ENCODE data around the gene DMD. TPM values are rescaled to one million over a fixed set of nuclear protein-coding genes. Genes with fewer than 3 reads are reported as not detected.

DMD gene
- total RNA-seq, 2 experiments from 2014 or later = 0.27 to 0.49 TPM

DNA sequence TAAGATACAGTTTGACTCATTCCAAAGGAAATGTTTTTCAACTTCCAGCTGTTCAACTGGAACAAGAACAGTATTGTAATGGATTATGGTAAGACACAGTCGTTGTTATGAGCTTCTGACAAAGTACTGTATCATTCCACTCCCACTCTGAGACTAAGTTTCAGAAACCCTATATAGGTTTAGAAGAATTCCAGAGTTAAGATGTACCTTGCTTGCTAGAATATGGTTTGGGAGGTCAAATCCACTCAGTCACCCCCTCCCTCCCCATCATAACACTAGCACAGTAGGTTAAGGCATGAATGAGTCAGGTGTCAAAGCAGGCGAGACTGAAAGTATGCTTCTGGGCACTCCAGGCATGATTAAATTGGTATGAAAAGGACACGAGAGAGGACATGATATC is 339.7 kb downstream of the DMD start:
- H3K4me3 Mint-ChIP-seq = no peak overlapping the region
- DNase-seq (no peak), ATAC-seq (no peak)
- no peaks in the 10 kb centered on the region for H3K9me3 Mint-ChIP-seq
- no peaks in the 10 kb centered on the region for H3K36me3 Mint-ChIP-seq (ENCODE audit: low read depth)
- ChIA-PET CTCF (no interaction called here), POLR2A (no interaction called here)
- H3K27ac Mint-ChIP-seq = no peak overlapping the region
- H3K27me3 Mint-ChIP-seq = no peaks in the 10 kb centered on the region
- TF ChIP-seq, protein P1, sequence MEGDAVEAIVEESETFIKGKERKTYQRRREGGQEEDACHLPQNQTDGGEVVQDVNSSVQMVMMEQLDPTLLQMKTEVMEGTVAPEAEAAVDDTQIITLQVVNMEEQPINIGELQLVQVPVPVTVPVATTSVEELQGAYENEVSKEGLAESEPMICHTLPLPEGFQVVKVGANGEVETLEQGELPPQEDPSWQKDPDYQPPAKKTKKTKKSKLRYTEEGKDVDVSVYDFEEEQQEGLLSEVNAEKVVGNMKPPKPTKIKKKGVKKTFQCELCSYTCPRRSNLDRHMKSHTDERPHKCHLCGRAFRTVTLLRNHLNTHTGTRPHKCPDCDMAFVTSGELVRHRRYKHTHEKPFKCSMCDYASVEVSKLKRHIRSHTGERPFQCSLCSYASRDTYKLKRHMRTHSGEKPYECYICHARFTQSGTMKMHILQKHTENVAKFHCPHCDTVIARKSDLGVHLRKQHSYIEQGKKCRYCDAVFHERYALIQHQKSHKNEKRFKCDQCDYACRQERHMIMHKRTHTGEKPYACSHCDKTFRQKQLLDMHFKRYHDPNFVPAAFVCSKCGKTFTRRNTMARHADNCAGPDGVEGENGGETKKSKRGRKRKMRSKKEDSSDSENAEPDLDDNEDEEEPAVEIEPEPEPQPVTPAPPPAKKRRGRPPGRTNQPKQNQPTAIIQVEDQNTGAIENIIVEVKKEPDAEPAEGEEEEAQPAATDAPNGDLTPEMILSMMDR (IDR thresholded peaks at IDR 0.05) = no peak
- H3K4me1 Mint-ChIP-seq (ENCODE audit: low read depth) = no peaks in the 10 kb centered on the region
- intact Hi-C loops (cut with micrococcal nuclease) = no loop called here

DNA sequence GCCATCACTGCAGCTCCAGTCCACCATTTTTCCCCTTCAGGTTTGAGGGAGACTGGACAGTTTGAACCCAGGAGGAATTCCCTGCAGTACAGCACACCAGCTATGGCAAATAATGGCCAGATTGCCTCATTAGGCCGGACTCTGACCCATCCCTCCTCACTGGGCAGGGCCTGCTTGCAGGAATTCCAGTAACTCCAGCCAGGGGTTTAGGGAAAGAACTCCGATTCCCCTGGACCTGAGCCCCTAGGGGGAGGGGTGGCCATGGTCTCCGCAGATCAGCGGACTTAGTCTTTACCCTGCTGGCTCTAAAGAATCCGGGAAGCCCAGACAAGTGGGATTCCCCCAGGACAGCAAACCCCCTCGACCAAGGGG is 342.8 kb downstream of the DMD start:
- DNase-seq (no peak), ATAC-seq (no peak)
- CTCF ChIA-PET = no interaction called here
- Mint-ChIP-seq H3K27me3 (no peaks in the 10 kb centered on the region), H3K4me1 (ENCODE audit: low read depth) (no peaks in the 10 kb centered on the region), H3K36me3 (ENCODE audit: low read depth) (no peaks in the 10 kb centered on the region), H3K27ac (no peak overlapping the region), H3K4me3 (no peak overlapping the region), H3K9me3 (no peaks in the 10 kb centered on the region)
- POLR2A ChIA-PET = no interaction called here
- intact Hi-C loops (cut with micrococcal nuclease) = no loop called here
- TF ChIP-seq, protein P1 (IDR thresholded peaks at IDR 0.05) = no peak

DNA sequence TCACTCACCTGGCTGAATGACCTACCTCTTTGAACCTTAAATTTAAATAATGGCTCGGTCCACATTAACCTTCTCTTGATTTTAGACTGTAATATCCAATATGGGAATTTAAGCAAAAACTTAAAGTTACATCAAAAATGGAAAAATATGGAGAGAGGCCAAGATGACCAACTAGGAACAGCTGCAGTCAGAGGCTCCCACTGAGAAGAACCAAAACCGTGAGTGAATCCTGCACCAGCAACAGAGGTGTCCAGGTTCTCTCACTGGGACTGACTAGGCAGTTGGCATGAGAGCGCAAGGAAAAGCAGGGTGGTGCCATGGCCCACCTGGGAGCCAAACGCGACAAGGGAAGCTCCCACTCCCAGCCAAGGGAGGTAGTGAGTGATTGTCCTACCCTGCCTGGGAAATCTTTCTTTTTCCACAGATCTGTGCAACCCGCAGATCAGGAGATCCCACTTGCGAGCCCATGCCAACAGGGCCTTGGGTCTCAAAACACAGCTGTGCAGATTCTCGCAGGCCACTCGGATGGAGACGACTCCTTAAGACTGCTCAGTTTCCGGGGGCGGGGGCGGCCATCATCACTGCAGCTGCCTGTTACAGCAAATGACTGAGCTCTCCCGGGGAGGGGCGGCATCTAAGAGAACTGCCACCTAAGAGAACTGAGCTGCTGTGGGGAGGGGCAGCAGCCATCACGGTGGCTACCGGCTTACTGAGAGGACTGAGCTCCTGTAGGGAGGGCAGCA is 343.4 kb downstream of the DMD start:
- Mint-ChIP-seq H3K9me3 (no peaks in the 10 kb centered on the region), H3K4me1 (ENCODE audit: low read depth) (no peaks in the 10 kb centered on the region)
- POLR2A ChIA-PET = no interaction called here

DNA sequence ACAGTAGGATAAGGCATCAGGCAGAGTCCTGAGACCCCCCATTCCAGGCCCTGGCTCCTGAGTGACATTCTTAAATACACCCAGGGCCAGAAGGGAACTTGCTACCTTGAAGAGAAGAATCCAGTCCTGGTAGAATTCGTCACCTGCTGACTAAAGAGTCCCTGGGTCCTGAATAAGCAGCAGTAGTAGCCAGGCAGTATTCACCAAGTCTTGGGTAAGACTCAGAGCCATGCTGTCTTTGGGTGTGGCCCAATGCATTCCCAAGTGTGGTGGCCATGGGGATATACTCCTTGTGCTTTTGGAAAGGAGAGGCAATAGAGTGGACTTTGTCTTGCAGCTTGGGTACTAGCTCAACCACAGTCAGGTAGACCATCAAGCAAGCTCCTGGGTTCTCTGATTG is 359.1 kb downstream of the DMD start:
- no peak for DNase-seq
- H3K4me3 Mint-ChIP-seq = no peak overlapping the region
- no peaks in the 10 kb centered on the region for H3K4me1 Mint-ChIP-seq (ENCODE audit: low read depth)
- H3K9me3 Mint-ChIP-seq = peaks cover 2% of the 10 kb centered on the region
- H3K27me3 Mint-ChIP-seq = no peaks in the 10 kb centered on the region
- TF ChIP-seq, protein P1 (IDR thresholded peaks at IDR 0.05) = no peak
- H3K36me3 Mint-ChIP-seq (ENCODE audit: low read depth) = no peaks in the 10 kb centered on the region
- ATAC-seq = no peak
- POLR2A ChIA-PET = no interaction called here
- CTCF ChIA-PET = no interaction called here
- no peak overlapping the region for H3K27ac Mint-ChIP-seq
- intact Hi-C loops (cut with micrococcal nuclease) = no loop called here

More for the DNA sequence above, 343.4 kb downstream of the DMD start:
- TF ChIP-seq, protein P1 (IDR thresholded peaks at IDR 0.05) = no peak
- H3K36me3 Mint-ChIP-seq (ENCODE audit: low read depth) = no peaks in the 10 kb centered on the region
- intact Hi-C loops (cut with micrococcal nuclease) = no loop called here
- no peak for DNase-seq
- H3K4me3 Mint-ChIP-seq = no peak overlapping the region
- no peak for ATAC-seq
- no peaks in the 10 kb centered on the region for H3K27me3 Mint-ChIP-seq
- no peak overlapping the region for H3K27ac Mint-ChIP-seq
- CTCF ChIA-PET = no interaction called here

DNA sequence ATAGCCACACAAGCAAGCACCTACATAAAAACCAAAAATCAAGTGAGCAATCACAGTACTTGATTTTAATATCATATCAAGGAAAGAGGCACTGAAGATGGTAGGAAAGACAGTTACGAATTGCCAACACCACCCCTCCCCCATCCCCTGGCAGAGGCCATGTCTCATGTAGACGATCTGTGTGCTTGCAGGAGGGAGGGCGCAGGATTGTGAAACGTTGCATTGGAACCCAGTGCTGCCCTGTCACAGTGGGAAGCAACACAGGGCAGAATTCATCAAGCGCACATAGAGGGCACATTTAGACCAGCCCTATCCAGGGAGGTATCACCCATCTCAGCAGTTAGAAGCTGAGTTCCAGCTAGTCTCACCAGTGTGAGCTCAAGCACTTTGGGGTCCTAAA is 359.8 kb downstream of the DMD start:
- CTCF ChIA-PET = no interaction called here
- intact Hi-C loops (cut with micrococcal nuclease) = no loop called here
- TF ChIP-seq, protein P1 (IDR thresholded peaks at IDR 0.05) = no peak
- H3K36me3 Mint-ChIP-seq (ENCODE audit: low read depth) = no peaks in the 10 kb centered on the region
- H3K27me3 Mint-ChIP-seq = no peaks in the 10 kb centered on the region
- no peak overlapping the region for H3K4me3 Mint-ChIP-seq
- H3K4me1 Mint-ChIP-seq (ENCODE audit: low read depth) = no peaks in the 10 kb centered on the region
- no peak for DNase-seq
- POLR2A ChIA-PET = no interaction called here
- no peak overlapping the region for H3K27ac Mint-ChIP-seq
- no peak for ATAC-seq
- H3K9me3 Mint-ChIP-seq = peaks cover 2% of the 10 kb centered on the region
